K562 (cell line): ENCODE measurements around the gene IGIP. TPM values are rescaled to one million over a fixed set of nuclear protein-coding genes. Genes with fewer than 3 reads are reported as not detected.

Experiments used
- ATAC-seq: fragments of 200-7000 bp; cut with Tn5 transposase; 3 replicates; pipeline ENCODE4 v1.9.1; 2020; ENCODE audit warnings: moderate library complexity
- BruUV-seq: library from RNA; stranded (reverse); fragments of 400-500 nt; replicated peaks from 2 replicates; lab custom pipeline; 2021; lab: Mats Ljungman, UMichigan
- CTCF ChIA-PET: fragments of 300-600 bp; formaldehyde crosslinking; extraction: SDS; loops from one replicate; lab custom pipeline; 2021; ENCODE audit warnings: low intra/inter-chr PET ratio; lab: Yijun Ruan, JAX
- POLR2A ChIA-PET: fragments of 300-600, 350-650 bp; sonication (Branson Sonifier 250); formaldehyde crosslinking; extraction: SDS; loops from one replicate; lab custom pipeline; 2021; ENCODE audit warnings: antibody characterized with exemption, inconsistent platforms; lab: Yijun Ruan, JAX
- DNase-seq, 4 experiments: peaks; one replicate each; pipeline versions ENCODE4 v3.0.0 to v3.0.0-alpha.2; 2011 to 2018; ENCODE audit warnings: low spot score in 3 of 4, mixed read lengths in 3 of 4; ENCODE audit errors: extremely low read depth in 1 of 4
- FAIRE-seq: peaks from 2 replicates; lab custom pipeline; 2011; peaks lifted over from hg19 to GRCh38; lab: Jason Lieb, UNC
- H2AFZ ChIP-seq: 2 replicates; pipeline ENCODE4 v1.6.0; 2011; ENCODE audit warnings: low read depth, low read length, control low read depth, inconsistent platforms
- H3K27ac ChIP-seq: fragments of 200-600 bp; 3 replicates; pipeline ENCODE4 v1.8.0; 2011; ENCODE audit warnings: low read depth, mild to moderate bottlenecking, control low read depth, inconsistent platforms, low read length, moderate library complexity, mixed read lengths; ENCODE audit errors: extremely low read depth
- H3K27me3 ChIP-seq, 2 experiments: fragments of 300-600 bp in 1 of 2; 2 replicates in 1 of 2; 3 replicates in 1 of 2; pipeline versions ENCODE4 v1.6.0 to v1.8.0; 2011; ENCODE audit warnings: inconsistent platforms in 2 of 2, low read length in 2 of 2, mild to moderate bottlenecking in 1 of 2, mixed read lengths in 1 of 2, moderate library complexity in 1 of 2; ENCODE audit not compliant: control insufficient read depth in 2 of 2, insufficient read depth in 2 of 2
- H3K36me3 ChIP-seq: fragments of 300-600 bp; 3 replicates; pipeline ENCODE4 v1.8.0; 2011; ENCODE audit warnings: mild to moderate bottlenecking, low read length, inconsistent platforms; ENCODE audit not compliant: control insufficient read depth, insufficient read depth
- H3K4me1 ChIP-seq, 2 experiments: fragments of 200-600 bp in 1 of 2; replicated peaks in 1 of 2; 2 replicates in 1 of 2; 3 replicates in 1 of 2; pipeline versions ENCODE4 v1.5.1 to v1.8.0; 2011; ENCODE audit warnings: inconsistent platforms in 2 of 2, low read length in 2 of 2, mild to moderate bottlenecking in 1 of 2, mixed read lengths in 1 of 2, moderate library complexity in 1 of 2; ENCODE audit not compliant: control insufficient read depth in 2 of 2, insufficient read depth in 2 of 2
- H3K4me2 ChIP-seq: 2 replicates; pipeline ENCODE4 v1.6.1; 2011; ENCODE audit warnings: low read length, control low read depth, inconsistent platforms, mixed read lengths; ENCODE audit not compliant: insufficient read depth
- H3K4me3 ChIP-seq: fragments of 200-600 bp; sonication (generic), shearing (Covaris generic); 2 replicates; pipeline ENCODE4 v1.5.1; 2016; ENCODE audit warnings: control low read depth, inconsistent platforms
- H3K79me2 ChIP-seq: fragments of 200-600 bp; 3 replicates; pipeline ENCODE4 v1.8.0; 2011; ENCODE audit warnings: low read length, inconsistent platforms; ENCODE audit not compliant: control insufficient read depth, insufficient read depth
- H3K9ac ChIP-seq, 2 experiments: 2 replicates each; pipeline versions ENCODE4 v1.6.0 to v1.6.1; 2011; ENCODE audit warnings: low read depth in 2 of 2, low read length in 2 of 2, control low read depth in 1 of 2, inconsistent platforms in 1 of 2, mild to moderate bottlenecking in 1 of 2, mixed read lengths in 1 of 2; ENCODE audit not compliant: insufficient read depth in 1 of 2
- H3K9me1 ChIP-seq: one replicate; pipeline ENCODE4 v1.6.0; 2011; ENCODE audit warnings: inconsistent platforms, mild to moderate bottlenecking, low read length, moderate library complexity; ENCODE audit not compliant: control insufficient read depth, insufficient read depth
- H3K9me3 ChIP-seq: replicated peaks from 2 replicates; pipeline ENCODE4 v1.5.1; 2011; ENCODE audit warnings: low read depth, low read length, inconsistent platforms; ENCODE audit not compliant: control insufficient read depth, insufficient read depth
- H4K20me1 ChIP-seq: replicated peaks from 2 replicates; pipeline ENCODE4 v1.6.1; 2011; ENCODE audit warnings: low read length, inconsistent platforms, mixed read lengths; ENCODE audit not compliant: control insufficient read depth, insufficient read depth
- CCAR2 ChIP-seq: fragments of 200-400 bp; formaldehyde crosslinking; IDR thresholded peaks from 2 replicates; pipeline ENCODE4 v1.6.1; 2017; ENCODE audit warnings: mild to moderate bottlenecking, low read depth, low read length
- CCNT2 ChIP-seq: IDR thresholded peaks from 2 replicates; pipeline ENCODE4 v1.6.1; 2011; ENCODE audit warnings: borderline replicate concordance, low read depth, mild to moderate bottlenecking, moderate library complexity, mixed read lengths, low read length; ENCODE audit not compliant: insufficient read length; ENCODE audit errors: extremely low read depth
- CTCF ChIP-seq, 3 experiments: IDR thresholded peaks in 2 of 3; conservative IDR thresholded peaks in 1 of 3; 2 replicates each; pipeline ENCODE4 v1.5.1; 2011 to 2012; ENCODE audit warnings: low read length in 3 of 3, mild to moderate bottlenecking in 3 of 3, control low read depth in 2 of 3, improper control_type of control experiment in 1 of 3, inconsistent platforms in 1 of 3, low read depth in 1 of 3, mixed read lengths in 1 of 3, moderate library complexity in 1 of 3; ENCODE audit not compliant: insufficient read depth in 2 of 3
- EHMT2 ChIP-seq: fragments of 450-650 bp; IDR thresholded peaks from 2 replicates; pipeline ENCODE4 v1.6.1; 2018; ENCODE audit warnings: antibody characterized with exemption
- IFI16 ChIP-seq: fragments of 250-450 bp; sonication (Bioruptor Pico); IDR thresholded peaks from 2 replicates; pipeline ENCODE4 v2.1.2; 2022; ENCODE audit warnings: mild to moderate bottlenecking, inconsistent platforms
- KAT7 ChIP-seq: sonication (generic); formaldehyde crosslinking; IDR thresholded peaks from 2 replicates; pipeline ENCODE4 v1.8.0; 2022; ENCODE audit warnings: missing genetic modification reagents, mild to moderate bottlenecking, borderline replicate concordance
- MEF2D ChIP-seq: conservative IDR thresholded peaks from 2 replicates; pipeline ENCODE4 v1.6.1; 2016; ENCODE audit warnings: low read depth, missing genetic modification characterization, missing compliant biosample characterization
- NFIC ChIP-seq: fragments of 450-650 bp; IDR thresholded peaks from 2 replicates; pipeline ENCODE4 v1.6.1; 2017; ENCODE audit warnings: mild to moderate bottlenecking, inconsistent platforms
- PBX2 ChIP-seq, 2 experiments: IDR thresholded peaks in 1 of 2; conservative IDR thresholded peaks in 1 of 2; 2 replicates each; pipeline ENCODE4 v1.6.1; 2016; ENCODE audit warnings: low read depth in 2 of 2, mild to moderate bottlenecking in 1 of 2, missing compliant biosample characterization in 1 of 2, missing genetic modification characterization in 1 of 2, moderate library complexity in 1 of 2
- POLR3G ChIP-seq: IDR thresholded peaks from 2 replicates; pipeline ENCODE4 v1.6.1; 2011; ENCODE audit not compliant: insufficient read length, insufficient replicate concordance; ENCODE audit errors: extremely low read depth
- RBM14 ChIP-seq: fragments of 200-400 bp; formaldehyde crosslinking; IDR thresholded peaks from 2 replicates; pipeline ENCODE4 v1.6.1; 2018; ENCODE audit warnings: low read depth, mild to moderate bottlenecking, low read length, moderate library complexity, borderline replicate concordance; ENCODE audit not compliant: insufficient read depth
- SMARCA5 ChIP-seq: fragments of 450-650 bp; IDR thresholded peaks from 2 replicates; pipeline ENCODE4 v1.6.1; 2016
- YY1 ChIP-seq, 3 experiments: IDR thresholded peaks; 2 replicates each; pipeline ENCODE4 v1.6.1; 2011; ENCODE audit warnings: low read length in 2 of 3, mild to moderate bottlenecking in 2 of 3, moderate library complexity in 2 of 3, borderline replicate concordance in 1 of 3, control low read depth in 1 of 3, low read depth in 1 of 3; ENCODE audit not compliant: insufficient read depth in 3 of 3, insufficient replicate concordance in 2 of 3, control insufficient read depth in 1 of 3, insufficient read length in 1 of 3; ENCODE audit errors: extremely low read depth in 1 of 3
- WGBS: fragments of 100-300 bp; shearing (Covaris generic); methylation state at CpG from one replicate; pipeline ENCODE4 v1.1.6; 2016; ENCODE audit warnings: low coverage, mixed read lengths; ENCODE audit not compliant: insufficient coverage; ENCODE audit errors: missing lambda C conversion rate; 5-methylcytosine and 5-hydroxymethylcytosine counted together
- in situ Hi-C: fragments of 300-500 bp; cut with MboI; formaldehyde crosslinking; loops from 4 replicates; pipeline ENCODE4 v1.15.0; 2018; ENCODE audit warnings: inconsistent platforms, mixed read lengths
- intact Hi-C: fragments of 100-400 bp; cut with micrococcal nuclease; formaldehyde crosslinking; loops from 2 replicates; pipeline ENCODE4 v1.14.2; 2022
- polyA plus RNA-seq, 8 experiments: library from polyadenylated mRNA; depleted of rRNA in 4 of 8; stranded (reverse) in 5 of 8; unstranded in 3 of 8; fragments of >200 nt; fragmentation: Nextera tagmentation in 2 of 8; fragmentation: Illumina TruSeq in 1 of 8; extraction: Ambion mirVana in 2 of 8; extraction: Trizol in 1 of 8; gene quantifications; 2 replicates each; pipeline versions ENCODE4 v1.2.1 to v1.2.3, GENCODE V29; 2011 to 2014; ENCODE audit warnings: inconsistent platforms in 1 of 8, missing spikeins in 1 of 8
- total RNA-seq, 7 experiments: library from RNA; depleted of rRNA in 6 of 7; stranded (reverse); fragments of >200 nt in 6 of 7; fragmentation: Illumina TruSeq in 2 of 7; extraction: Trizol in 2 of 7; gene quantifications; 2 replicates each; pipeline versions ENCODE4 v1.2.1 to v1.2.3, GENCODE V29; 2011 to 2021; ENCODE audit warnings: low replicate concordance in 1 of 7

IGIP gene
- total and polyA plus RNA-seq, 9 of the 15 experiments (the other 6 are each of a cell fraction or from before 2014, with no cell fraction given) = 0.52 to 1.6 (median 1.2) TPM

GRCh38 chr5:140162781-140163180 is 37.0 kb downstream of the IGIP start (continued):
- no peak for TF ChIP-seq CTCF (IDR thresholded peaks at IDR 0.05 in 2 of 3, conservative IDR thresholded peaks at IDR 0.05 in 1 of 3; ENCODE audit: insufficient read depth in 2 of 3, low read depth in 1 of 3, low read length in 3 of 3)

DNA sequence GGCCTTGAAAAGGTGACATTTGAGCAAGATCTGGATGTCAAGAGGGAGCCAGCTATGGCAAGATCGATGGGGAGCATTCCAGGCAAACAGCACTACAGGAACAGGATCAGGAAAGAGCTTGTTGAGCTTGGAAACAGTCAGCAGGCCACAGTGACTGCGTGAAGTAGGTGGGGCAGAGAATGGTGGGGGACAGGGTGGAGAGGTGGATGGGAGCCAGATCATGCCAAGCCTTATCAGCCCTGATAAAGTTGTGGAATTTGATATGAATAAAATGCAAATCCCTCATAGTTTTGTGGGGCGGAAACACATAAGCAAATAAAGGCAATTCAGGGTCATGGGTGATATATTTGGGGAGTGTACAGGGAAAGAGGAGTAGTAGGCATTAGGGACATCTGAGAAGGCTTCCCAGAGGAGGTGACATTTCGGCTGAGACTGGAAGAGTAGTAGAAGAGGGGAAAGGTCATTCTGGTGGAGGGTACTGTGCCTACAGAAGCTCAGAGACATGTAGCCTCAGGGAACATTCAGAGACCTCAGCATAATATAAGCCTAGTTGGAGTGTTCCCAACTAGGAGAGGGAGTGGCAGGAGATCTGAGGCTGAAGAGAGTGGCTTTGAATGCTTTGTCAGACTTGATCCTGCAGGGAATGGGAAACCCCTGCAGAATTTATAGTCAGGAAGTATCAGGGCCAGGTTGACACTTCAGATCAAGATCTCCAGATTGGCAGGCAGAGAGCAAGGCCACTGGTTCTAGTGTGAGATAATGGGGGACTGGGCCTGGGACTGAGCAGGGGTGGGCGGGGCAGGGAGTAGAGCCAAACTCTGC is 39.6 kb downstream of the IGIP start:
- DNase-seq = peak; percentile 46 to 62 (median 54)
- BruUV-seq = no TSS peak
- H3K4me1 ChIP-seq = peaks cover 4 to 33% of the 10 kb centered on the region in 2 experiments; a peak in 4 of 5 replicates
- no peaks in the 10 kb centered on the region for H3K9me1 ChIP-seq
- no peaks in the 10 kb centered on the region for H3K79me2 ChIP-seq
- H3K4me2 ChIP-seq = no peak overlapping the region; the same call in 1 of the 2 replicates
- in situ Hi-C loops (loop anchor here (10.0 kb wide), 1 partner anchor 189 kb away; no protein-coding TSS in a partner anchor), intact Hi-C loops (loop anchor here (5.0 kb wide), 1 partner anchor 192 kb away; no protein-coding TSS in a partner anchor)
- H2AFZ ChIP-seq = no peak overlapping the region
- no peaks in the 10 kb centered on the region for H4K20me1 ChIP-seq
- peak; percentile 57 for ATAC-seq
- H3K36me3 ChIP-seq = no peaks in the 10 kb centered on the region
- H3K9me3 ChIP-seq = no peaks in the 10 kb centered on the region
- H3K9ac ChIP-seq = peak overlapping the region in 1 of 2 experiments; percentile 12; a peak in 1 of 4 replicates
- no peak for FAIRE-seq
- ChIA-PET POLR2A (interaction anchor here (1.3 to 2.1 kb wide), 2 partner anchors 9 to 12 kb away, joined by 3 to 9 read pairs; partner anchors contain the start of gene CYSTM1), CTCF (no interaction called here)
- H3K27me3 ChIP-seq = no peaks in the 10 kb centered on the region; a peak in 1 of 5 replicates
- 45% methylated on average over 3 of the region's 5 CpGs for WGBS
- no peak overlapping the region for H3K4me3 ChIP-seq
- no peak overlapping the region for H3K27ac ChIP-seq
- no peak for TF ChIP-seq POLR3G
- TF ChIP-seq NFIC = 0 out of 2 replicates have a peak, but pooled peaks have one; percentile 8
- no peak for TF ChIP-seq CCAR2
- no peak for TF ChIP-seq MEF2D (tag)
- TF ChIP-seq EHMT2 = no peak
- no peak for TF ChIP-seq CCNT2
- peak; percentile 73; the same call in 1 of the 2 replicates for TF ChIP-seq SMARCA5
- TF ChIP-seq IFI16 = no peak
- TF ChIP-seq KAT7 = no peak
- no peak for TF ChIP-seq YY1 (IDR thresholded peaks at IDR 0.05; ENCODE audit: borderline replicate concordance in 1 of 3, control insufficient read depth in 1 of 3, extremely low read depth in 1 of 3, insufficient read depth in 3 of 3, insufficient read length in 1 of 3, insufficient replicate concordance in 2 of 3, low read depth in 1 of 3, low read length in 2 of 3)
- TF ChIP-seq RBM14 = no peak
- no peak for TF ChIP-seq PBX2 (CRISPR knock-in tag; IDR thresholded peaks at IDR 0.05; ENCODE audit: low read depth)
- 0 out of 2 replicates have a peak, but pooled peaks have one; percentile 10 for TF ChIP-seq PBX2 (tag; conservative IDR thresholded peaks at IDR 0.05; ENCODE audit: low read depth)
